Brain microvascular endothelial cell (primary cell): Measurements from ENCODE around the gene TMEM219.
A peak's percentile ranks its signal among the peaks of the same experiment; 100 is the strongest.

ENCODE experiments used
- DNase-seq: peaks from one replicate; pipeline ENCODE4 v3.0.0-alpha.2; 2020
- H3K27ac ChIP-seq: fragments of 250-450 bp; sonication (Bioruptor Pico); 2 replicates; pipeline ENCODE4 v1.5.1; 2020; ENCODE audit warnings: mild to moderate bottlenecking, moderate library complexity
- H3K27me3 ChIP-seq: fragments of 250-450 bp; sonication (Bioruptor Pico); replicated peaks from 2 replicates; pipeline ENCODE4 v1.5.1; 2020; ENCODE audit warnings: mild to moderate bottlenecking
- H3K36me3 ChIP-seq: fragments of 250-450 bp; sonication (Bioruptor Pico); replicated peaks from 2 replicates; pipeline ENCODE4 v1.5.1; 2020; ENCODE audit warnings: mild to moderate bottlenecking
- H3K4me3 ChIP-seq: 2 replicates; pipeline ENCODE4 v1.5.1; 2011; ENCODE audit warnings: low read depth, mild to moderate bottlenecking, control low read depth, low read length, moderate library complexity
- in situ Hi-C: cut with HindIII; loops from 2 replicates; pipeline ENCODE4 v1.10.0; 2017; ENCODE audit warnings: low sequenced_read_pairs, low pct_ligation_motif_present
- TF ChIP-seq, protein P1 (sequence below): IDR thresholded peaks from 2 replicates; pipeline ENCODE4 v1.5.1; 2011; ENCODE audit warnings: low read depth, mild to moderate bottlenecking, moderate library complexity, low read length, control low read depth, inconsistent platforms; ENCODE audit errors: missing control alignments

Gene TMEM219

DNA sequence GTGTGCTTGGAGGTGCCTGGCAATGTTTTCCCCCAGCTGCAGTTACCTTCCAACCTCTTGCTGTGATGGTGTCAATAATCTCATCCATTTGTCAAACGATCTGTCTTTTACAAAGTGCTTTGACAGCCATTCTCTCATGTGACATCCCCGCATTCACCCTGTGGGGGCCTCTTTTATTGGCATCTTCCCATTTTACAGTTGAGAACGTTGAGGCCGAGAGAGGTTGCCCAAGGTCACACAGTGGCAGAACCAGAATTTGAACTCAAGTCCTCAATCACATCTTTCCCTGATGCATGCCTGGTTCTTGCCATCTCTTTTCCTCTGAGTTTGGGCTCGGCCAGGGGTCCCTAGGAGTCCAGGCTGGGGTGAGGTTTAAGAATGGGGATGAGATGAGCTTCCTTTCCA is 13.3 kb downstream of the TMEM219 start:
- H3K36me3 ChIP-seq: peaks cover 28% of the 10 kb centered on the region
- DNase-seq: no peak
- in situ Hi-C loops: no loop called here
- TF ChIP-seq, protein P1, sequence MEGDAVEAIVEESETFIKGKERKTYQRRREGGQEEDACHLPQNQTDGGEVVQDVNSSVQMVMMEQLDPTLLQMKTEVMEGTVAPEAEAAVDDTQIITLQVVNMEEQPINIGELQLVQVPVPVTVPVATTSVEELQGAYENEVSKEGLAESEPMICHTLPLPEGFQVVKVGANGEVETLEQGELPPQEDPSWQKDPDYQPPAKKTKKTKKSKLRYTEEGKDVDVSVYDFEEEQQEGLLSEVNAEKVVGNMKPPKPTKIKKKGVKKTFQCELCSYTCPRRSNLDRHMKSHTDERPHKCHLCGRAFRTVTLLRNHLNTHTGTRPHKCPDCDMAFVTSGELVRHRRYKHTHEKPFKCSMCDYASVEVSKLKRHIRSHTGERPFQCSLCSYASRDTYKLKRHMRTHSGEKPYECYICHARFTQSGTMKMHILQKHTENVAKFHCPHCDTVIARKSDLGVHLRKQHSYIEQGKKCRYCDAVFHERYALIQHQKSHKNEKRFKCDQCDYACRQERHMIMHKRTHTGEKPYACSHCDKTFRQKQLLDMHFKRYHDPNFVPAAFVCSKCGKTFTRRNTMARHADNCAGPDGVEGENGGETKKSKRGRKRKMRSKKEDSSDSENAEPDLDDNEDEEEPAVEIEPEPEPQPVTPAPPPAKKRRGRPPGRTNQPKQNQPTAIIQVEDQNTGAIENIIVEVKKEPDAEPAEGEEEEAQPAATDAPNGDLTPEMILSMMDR: no peak
- no peak overlapping the region for H3K27ac ChIP-seq
- H3K4me3 ChIP-seq: peak overlapping the region; percentile 92
- H3K27me3 ChIP-seq: no peaks in the 10 kb centered on the region

DNA sequence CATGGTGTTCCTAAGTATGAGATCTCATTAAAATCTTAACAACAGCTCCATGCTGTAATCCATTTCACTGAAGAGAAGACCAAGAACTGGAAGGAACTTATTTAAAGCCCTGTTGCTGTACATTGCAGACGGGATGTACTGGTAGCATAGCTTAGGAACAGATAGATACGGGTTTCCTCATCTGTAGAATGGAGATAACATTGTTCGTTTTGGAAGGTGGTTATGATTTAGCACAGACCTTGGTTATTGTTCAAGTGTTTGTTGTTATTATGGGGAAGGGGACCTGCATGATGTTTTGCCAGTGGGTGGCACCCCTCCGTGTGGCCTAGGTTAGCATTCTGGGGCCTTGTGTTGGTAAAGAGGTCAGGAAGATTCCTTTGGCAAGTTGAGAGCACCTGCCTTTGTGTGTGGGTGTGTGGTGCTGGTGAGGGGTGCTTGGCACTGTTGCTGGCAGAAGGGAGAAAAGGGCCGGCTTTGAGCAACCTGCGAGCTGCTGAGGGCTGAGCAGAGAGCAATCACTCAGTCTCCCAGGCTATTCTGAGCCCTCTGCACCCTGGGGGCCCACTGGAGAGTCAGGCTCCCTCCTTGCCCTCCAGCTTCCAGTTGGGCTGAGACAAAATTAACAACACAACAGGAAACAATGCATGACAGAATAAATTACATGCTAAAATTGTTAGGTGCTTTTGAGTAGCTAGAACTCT is 14.1 kb downstream of the TMEM219 start:
- no peak for DNase-seq
- no peak overlapping the region for H3K27ac ChIP-seq
- no peaks in the 10 kb centered on the region for H3K27me3 ChIP-seq
- in situ Hi-C loops: no loop called here
- H3K4me3 ChIP-seq: peak overlapping the region; percentile 92
- H3K36me3 ChIP-seq: peaks cover 36% of the 10 kb centered on the region
- TF ChIP-seq, protein P1: no peak

DNA sequence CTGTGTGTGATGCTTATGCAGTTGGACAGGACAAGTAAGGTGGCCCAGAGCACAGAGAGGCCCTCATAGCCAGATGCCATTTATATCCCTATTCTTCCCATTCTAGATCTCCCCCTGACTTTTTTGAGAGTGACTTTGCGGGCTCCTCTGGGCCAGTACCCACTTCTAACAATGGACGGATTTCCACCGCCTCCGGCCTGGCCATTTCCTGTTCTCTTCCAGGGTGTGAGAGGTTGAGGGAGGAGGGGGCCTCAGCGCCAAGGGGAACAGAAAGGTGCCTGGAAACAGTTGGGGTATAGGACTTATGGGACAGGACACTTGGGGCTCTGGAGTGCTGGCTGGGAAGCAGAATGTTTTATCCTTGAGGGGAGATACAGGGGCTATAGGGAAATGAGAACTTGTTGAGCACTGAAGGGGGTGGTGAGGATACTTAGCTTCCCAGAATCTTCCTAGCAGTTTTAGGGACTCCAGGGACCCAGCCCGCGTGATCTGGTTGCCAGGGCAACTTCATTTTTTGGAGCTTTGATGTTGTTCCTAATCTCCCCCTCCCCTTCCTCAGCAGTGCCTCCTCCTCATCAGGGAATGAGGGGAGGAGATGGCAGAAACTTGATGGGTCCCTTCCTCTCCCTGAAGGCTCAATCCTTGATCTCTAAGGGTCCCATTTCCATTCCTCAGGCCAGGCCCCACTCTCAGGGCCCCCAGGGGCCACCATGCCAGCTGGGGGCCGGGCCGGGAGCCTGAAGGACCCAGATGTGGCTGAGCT is 15.4 kb downstream of the TMEM219 start:
- Histone ChIP-seq H3K27me3 (no peaks in the 10 kb centered on the region), H3K4me3 (no peak overlapping the region), H3K27ac (no peak overlapping the region), H3K36me3 (peaks cover 47% of the 10 kb centered on the region)
- in situ Hi-C loops: no loop called here
- TF ChIP-seq, protein P1: no peak
- DNase-seq: no peak

DNA sequence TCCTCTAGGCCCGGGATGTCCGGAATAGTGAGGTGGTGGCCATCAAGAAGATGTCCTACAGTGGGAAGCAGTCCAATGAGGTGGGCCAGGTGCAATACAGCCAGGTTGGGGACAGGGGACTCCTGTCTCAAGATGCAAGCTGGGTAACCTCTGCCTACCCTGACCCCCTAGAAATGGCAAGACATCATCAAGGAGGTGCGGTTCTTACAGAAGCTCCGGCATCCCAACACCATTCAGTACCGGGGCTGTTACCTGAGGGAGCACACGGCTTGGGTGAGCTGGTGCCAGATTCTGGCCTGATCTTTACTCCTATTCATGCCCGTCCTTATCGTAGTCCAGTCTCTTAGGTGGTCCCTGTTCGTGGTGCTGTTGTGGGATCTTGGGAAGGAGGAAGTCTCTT is 16.2 kb downstream of the TMEM219 start:
- in situ Hi-C loops: no loop called here
- H3K27ac ChIP-seq: no peak overlapping the region
- peaks cover 50% of the 10 kb centered on the region for H3K36me3 ChIP-seq
- no peaks in the 10 kb centered on the region for H3K27me3 ChIP-seq
- no peak for DNase-seq
- TF ChIP-seq, protein P1: no peak
- no peak overlapping the region for H3K4me3 ChIP-seq

DNA sequence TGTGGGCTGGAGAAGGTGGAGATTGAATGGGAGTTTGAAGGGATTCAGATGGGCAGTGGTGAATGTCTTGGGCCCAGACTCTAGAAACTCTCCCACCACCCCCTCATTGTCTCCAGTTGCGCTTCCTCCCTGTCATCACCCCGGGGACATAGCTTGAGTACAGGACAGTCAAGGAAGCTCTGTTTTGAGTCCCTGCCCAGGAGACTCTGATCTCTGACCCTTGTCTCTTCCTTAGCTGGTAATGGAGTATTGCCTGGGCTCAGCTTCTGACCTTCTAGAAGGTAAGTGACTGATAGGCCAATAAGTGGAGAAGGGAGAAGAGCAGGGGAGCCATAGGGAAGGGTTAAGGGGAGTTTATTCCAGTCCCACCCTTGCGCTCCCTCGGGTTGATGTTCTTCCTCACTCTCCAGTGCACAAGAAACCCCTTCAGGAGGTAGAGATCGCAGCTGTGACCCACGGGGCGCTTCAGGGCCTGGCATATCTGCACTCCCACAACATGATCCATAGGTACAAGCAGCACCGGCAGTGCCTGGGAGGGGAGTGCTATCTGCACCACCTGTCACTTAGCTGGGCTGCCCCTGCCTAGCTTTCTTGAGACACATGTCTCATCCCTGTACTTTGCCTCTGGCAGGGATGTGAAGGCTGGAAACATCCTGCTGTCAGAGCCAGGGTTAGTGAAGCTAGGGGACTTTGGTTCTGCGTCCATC is 16.8 kb downstream of the TMEM219 start:
- TF ChIP-seq, protein P1: no peak
- no peak for DNase-seq
- in situ Hi-C loops: no loop called here
- no peaks in the 10 kb centered on the region for H3K27me3 ChIP-seq
- H3K4me3 ChIP-seq: no peak overlapping the region
- no peak overlapping the region for H3K27ac ChIP-seq
- peaks cover 56% of the 10 kb centered on the region for H3K36me3 ChIP-seq
